K562 (cell line): ENCODE data around the gene PRKAR1B. TPM values are rescaled to one million over a fixed set of nuclear protein-coding genes. Genes with fewer than 3 reads are reported as not detected.

Experiments
- ATAC-seq: fragments of 200-7000 bp; cut with Tn5 transposase; 3 replicates; pipeline ENCODE4 v1.9.1; 2020; ENCODE audit warnings: moderate library complexity
- BruUV-seq: library from RNA; stranded (reverse); fragments of 400-500 nt; replicated peaks from 2 replicates; lab custom pipeline; 2021; lab: Mats Ljungman, UMichigan
- CTCF ChIA-PET: fragments of 300-600 bp; formaldehyde crosslinking; extraction: SDS; loops from one replicate; lab custom pipeline; 2021; ENCODE audit warnings: low intra/inter-chr PET ratio; lab: Yijun Ruan, JAX
- POLR2A ChIA-PET: fragments of 300-600, 350-650 bp; sonication (Branson Sonifier 250); formaldehyde crosslinking; extraction: SDS; loops from one replicate; lab custom pipeline; 2021; ENCODE audit warnings: antibody characterized with exemption, inconsistent platforms; lab: Yijun Ruan, JAX
- DNase-seq, 4 experiments: peaks; one replicate each; pipeline versions ENCODE4 v3.0.0 to v3.0.0-alpha.2; 2011 to 2018; ENCODE audit warnings: low spot score in 3 of 4, mixed read lengths in 3 of 4; ENCODE audit errors: extremely low read depth in 1 of 4
- FAIRE-seq: peaks from 2 replicates; lab custom pipeline; 2011; peaks lifted over from hg19 to GRCh38; lab: Jason Lieb, UNC
- H2AFZ ChIP-seq: 2 replicates; pipeline ENCODE4 v1.6.0; 2011; ENCODE audit warnings: low read depth, low read length, control low read depth, inconsistent platforms
- H3K27ac ChIP-seq: fragments of 200-600 bp; 3 replicates; pipeline ENCODE4 v1.8.0; 2011; ENCODE audit warnings: low read depth, mild to moderate bottlenecking, control low read depth, inconsistent platforms, low read length, moderate library complexity, mixed read lengths; ENCODE audit errors: extremely low read depth
- H3K27me3 ChIP-seq, 2 experiments: fragments of 300-600 bp in 1 of 2; 2 replicates in 1 of 2; 3 replicates in 1 of 2; pipeline versions ENCODE4 v1.6.0 to v1.8.0; 2011; ENCODE audit warnings: inconsistent platforms in 2 of 2, low read length in 2 of 2, mild to moderate bottlenecking in 1 of 2, mixed read lengths in 1 of 2, moderate library complexity in 1 of 2; ENCODE audit not compliant: control insufficient read depth in 2 of 2, insufficient read depth in 2 of 2
- H3K36me3 ChIP-seq: fragments of 300-600 bp; 3 replicates; pipeline ENCODE4 v1.8.0; 2011; ENCODE audit warnings: mild to moderate bottlenecking, low read length, inconsistent platforms; ENCODE audit not compliant: control insufficient read depth, insufficient read depth
- H3K4me1 ChIP-seq, 2 experiments: fragments of 200-600 bp in 1 of 2; replicated peaks in 1 of 2; 2 replicates in 1 of 2; 3 replicates in 1 of 2; pipeline versions ENCODE4 v1.5.1 to v1.8.0; 2011; ENCODE audit warnings: inconsistent platforms in 2 of 2, low read length in 2 of 2, mild to moderate bottlenecking in 1 of 2, mixed read lengths in 1 of 2, moderate library complexity in 1 of 2; ENCODE audit not compliant: control insufficient read depth in 2 of 2, insufficient read depth in 2 of 2
- H3K4me2 ChIP-seq: 2 replicates; pipeline ENCODE4 v1.6.1; 2011; ENCODE audit warnings: low read length, control low read depth, inconsistent platforms, mixed read lengths; ENCODE audit not compliant: insufficient read depth
- H3K4me3 ChIP-seq: fragments of 200-600 bp; sonication (generic), shearing (Covaris generic); 2 replicates; pipeline ENCODE4 v1.5.1; 2016; ENCODE audit warnings: control low read depth, inconsistent platforms
- H3K79me2 ChIP-seq: fragments of 200-600 bp; 3 replicates; pipeline ENCODE4 v1.8.0; 2011; ENCODE audit warnings: low read length, inconsistent platforms; ENCODE audit not compliant: control insufficient read depth, insufficient read depth
- H3K9ac ChIP-seq, 2 experiments: 2 replicates each; pipeline versions ENCODE4 v1.6.0 to v1.6.1; 2011; ENCODE audit warnings: low read depth in 2 of 2, low read length in 2 of 2, control low read depth in 1 of 2, inconsistent platforms in 1 of 2, mild to moderate bottlenecking in 1 of 2, mixed read lengths in 1 of 2; ENCODE audit not compliant: insufficient read depth in 1 of 2
- H3K9me1 ChIP-seq: one replicate; pipeline ENCODE4 v1.6.0; 2011; ENCODE audit warnings: inconsistent platforms, mild to moderate bottlenecking, low read length, moderate library complexity; ENCODE audit not compliant: control insufficient read depth, insufficient read depth
- H3K9me3 ChIP-seq: replicated peaks from 2 replicates; pipeline ENCODE4 v1.5.1; 2011; ENCODE audit warnings: low read depth, low read length, inconsistent platforms; ENCODE audit not compliant: control insufficient read depth, insufficient read depth
- H4K20me1 ChIP-seq: replicated peaks from 2 replicates; pipeline ENCODE4 v1.6.1; 2011; ENCODE audit warnings: low read length, inconsistent platforms, mixed read lengths; ENCODE audit not compliant: control insufficient read depth, insufficient read depth
- E4F1 ChIP-seq: fragments of 250-450 bp; sonication (Bioruptor Pico); IDR thresholded peaks from 2 replicates; pipeline ENCODE4 v1.5.0; 2021; ENCODE audit warnings: mild to moderate bottlenecking, borderline replicate concordance
- MAZ ChIP-seq, 2 experiments: fragments of 450-650 bp in 1 of 2; sonication (generic) in 1 of 2; formaldehyde crosslinking; IDR thresholded peaks in 1 of 2; conservative IDR thresholded peaks in 1 of 2; 2 replicates each; pipeline versions ENCODE4 v1.4.0 to v1.5.0; 2020; ENCODE audit warnings: mild to moderate bottlenecking in 1 of 2, missing genetic modification reagents in 1 of 2
- NCOA4 ChIP-seq: fragments of 450-650 bp; IDR thresholded peaks from 2 replicates; pipeline ENCODE4 v1.6.1; 2018; ENCODE audit warnings: mild to moderate bottlenecking; ENCODE audit not compliant: partially characterized antibody
- NELFE ChIP-seq: IDR thresholded peaks from 2 replicates; pipeline ENCODE4 v1.6.1; 2011; ENCODE audit warnings: mild to moderate bottlenecking; ENCODE audit not compliant: insufficient read depth, insufficient read length
- PHB ChIP-seq: fragments of 250-450 bp; sonication (Bioruptor Pico); IDR thresholded peaks from 2 replicates; pipeline ENCODE4 v1.5.0; 2021
- RREB1 ChIP-seq: fragments of 250-450 bp; sonication (Bioruptor Pico); IDR thresholded peaks from 2 replicates; pipeline ENCODE4 v1.4.0; 2020
- ZMIZ1 ChIP-seq, 2 experiments: fragments of 150-350 bp in 1 of 2; IDR thresholded peaks; 2 replicates each; pipeline ENCODE4 v1.6.1; 2012 to 2016; ENCODE audit warnings: low read depth in 2 of 2, low read length in 2 of 2, mild to moderate bottlenecking in 1 of 2, moderate library complexity in 1 of 2
- WGBS: fragments of 100-300 bp; shearing (Covaris generic); methylation state at CpG from one replicate; pipeline ENCODE4 v1.1.6; 2016; ENCODE audit warnings: low coverage, mixed read lengths; ENCODE audit not compliant: insufficient coverage; ENCODE audit errors: missing lambda C conversion rate; 5-methylcytosine and 5-hydroxymethylcytosine counted together
- in situ Hi-C: fragments of 300-500 bp; cut with MboI; formaldehyde crosslinking; loops from 4 replicates; pipeline ENCODE4 v1.15.0; 2018; ENCODE audit warnings: inconsistent platforms, mixed read lengths
- intact Hi-C: fragments of 100-400 bp; cut with micrococcal nuclease; formaldehyde crosslinking; loops from 2 replicates; pipeline ENCODE4 v1.14.2; 2022
- polyA plus RNA-seq, 8 experiments: library from polyadenylated mRNA; depleted of rRNA in 4 of 8; stranded (reverse) in 5 of 8; unstranded in 3 of 8; fragments of >200 nt; fragmentation: Nextera tagmentation in 2 of 8; fragmentation: Illumina TruSeq in 1 of 8; extraction: Ambion mirVana in 2 of 8; extraction: Trizol in 1 of 8; gene quantifications; 2 replicates each; pipeline versions ENCODE4 v1.2.1 to v1.2.3, GENCODE V29; 2011 to 2014; ENCODE audit warnings: inconsistent platforms in 1 of 8, missing spikeins in 1 of 8
- total RNA-seq, 7 experiments: library from RNA; depleted of rRNA in 6 of 7; stranded (reverse); fragments of >200 nt in 6 of 7; fragmentation: Illumina TruSeq in 2 of 7; extraction: Trizol in 2 of 7; gene quantifications; 2 replicates each; pipeline versions ENCODE4 v1.2.1 to v1.2.3, GENCODE V29; 2011 to 2021; ENCODE audit warnings: low replicate concordance in 1 of 7

The PRKAR1B gene
- total and polyA plus RNA-seq, 9 of the 15 experiments (the other 6 are each of a cell fraction or from before 2014, with no cell fraction given): 0.99 to 30.5 (median 12.7) TPM

GRCh38 chr7:756231-756927 lies 29.3 kb upstream of the PRKAR1B start (continued):
- TF ChIP-seq E4F1 (CRISPR knock-in tag): no peak

GRCh38 chr7:755413-755805 lies 28.3 kb upstream of the PRKAR1B start:
- no peak overlapping the region for H3K9ac ChIP-seq
- H3K79me2 ChIP-seq: peaks cover 3% of the 10 kb centered on the region; the same call in 1 of the 3 replicates
- no peaks in the 10 kb centered on the region for H3K27me3 ChIP-seq
- no peaks in the 10 kb centered on the region for H3K9me3 ChIP-seq
- H3K27ac ChIP-seq: no peak overlapping the region
- POLR2A ChIA-PET: no interaction called here
- CTCF ChIA-PET: no interaction called here
- 85% methylated on average over 9 of the region's 9 CpGs for WGBS
- no TSS peak for BruUV-seq
- DNase-seq (no peak), FAIRE-seq (no peak), ATAC-seq (no peak)
- in situ Hi-C loops (no loop called here), intact Hi-C loops (no loop called here)
- no peaks in the 10 kb centered on the region for H3K9me1 ChIP-seq
- no peak overlapping the region for H3K4me2 ChIP-seq
- peaks cover 0 to 16% of the 10 kb centered on the region in 2 experiments; a peak in 3 of 5 replicates for H3K4me1 ChIP-seq
- no peak overlapping the region for H3K4me3 ChIP-seq
- peaks cover 85% of the 10 kb centered on the region; the same call in 2 of the 3 replicates for H3K36me3 ChIP-seq
- H2AFZ ChIP-seq: no peak overlapping the region
- H4K20me1 ChIP-seq: no peaks in the 10 kb centered on the region
- no peak for TF ChIP-seq MAZ (CRISPR knock-in tag; conservative IDR thresholded peaks at IDR 0.05 in 1 of 2, IDR thresholded peaks at IDR 0.05 in 1 of 2)
- no peak for TF ChIP-seq NELFE
- no peak for TF ChIP-seq RREB1
- no peak for TF ChIP-seq NCOA4
- no peak for TF ChIP-seq PHB (CRISPR knock-in tag)
- no peak for TF ChIP-seq ZMIZ1 (IDR thresholded peaks at IDR 0.05; ENCODE audit: low read depth in 2 of 2, low read length in 2 of 2)
